ENCODE measurements around the gene LENG8.

Gene LENG8

GRCh38 chr19:54424660-54425381 lies 24.2 kb upstream of the LENG8 start:
- no peak for DNase-seq

- DNase-seq, result no peak
Observed at GRCh38 chr19:54425382-54425723, 23.6 kb upstream of the LENG8 start.

GRCh38 chr19:54426291-54426931 lies 22.6 kb upstream of the LENG8 start:
- peak; percentile 21 for DNase-seq

- no peak for DNase-seq
Observed at GRCh38 chr19:54427586-54427985, 21.4 kb upstream of the LENG8 start.

GRCh38 chr19:54428323-54429175 lies 20.4 kb upstream of the LENG8 start:
- no peak for DNase-seq

GRCh38 chr19:54429176-54429495 lies 19.9 kb upstream of the LENG8 start:
- DNase-seq, result no peak

- DNase-seq, result no peak
Observed at GRCh38 chr19:54429545-54430227, 19.3 kb upstream of the LENG8 start.

GRCh38 chr19:54430306-54431254 lies 18.4 kb upstream of the LENG8 start:
- peak; percentile 73 for DNase-seq

- DNase-seq, result peak; percentile 78
Observed at GRCh38 chr19:54431255-54431838, 17.7 kb upstream of the LENG8 start.

GRCh38 chr19:54432144-54432738 lies 16.8 kb upstream of the LENG8 start:
- DNase-seq, result no peak

- DNase-seq, result no peak
Observed at GRCh38 chr19:54433697-54434096, 15.3 kb upstream of the LENG8 start.

- DNase-seq, result peak; percentile 68
Observed at GRCh38 chr19:54434112-54434872, 14.7 kb upstream of the LENG8 start.

GRCh38 chr19:54434873-54435214 lies 14.2 kb upstream of the LENG8 start:
- peak; percentile 68 for DNase-seq

- DNase-seq, result peak; percentile 19
Observed at GRCh38 chr19:54435551-54436016, 13.4 kb upstream of the LENG8 start.

GRCh38 chr19:54436031-54436523 lies 12.9 kb upstream of the LENG8 start:
- no peak for DNase-seq

GRCh38 chr19:54436628-54437252 lies 12.3 kb upstream of the LENG8 start:
- DNase-seq, result no peak

- DNase-seq, result peak; percentile 46
Observed at GRCh38 chr19:54439174-54439851, 9.7 kb upstream of the LENG8 start.

- no peak for DNase-seq
Observed at GRCh38 chr19:54440641-54441040, 8.4 kb upstream of the LENG8 start.

- DNase-seq, result no peak
Observed at GRCh38 chr19:54444737-54445136, 4.3 kb upstream of the LENG8 start.
